ENCODE results near the gene SCGB1D2. TPM values are rescaled to one million over a fixed set of nuclear protein-coding genes. Genes with fewer than 3 reads are reported as not detected.
A peak's percentile ranks its signal among the peaks of the same experiment; 100 is the strongest.

The SCGB1D2 gene
- total RNA-seq, 1 experiment from 2014 or later: not detected

DNA sequence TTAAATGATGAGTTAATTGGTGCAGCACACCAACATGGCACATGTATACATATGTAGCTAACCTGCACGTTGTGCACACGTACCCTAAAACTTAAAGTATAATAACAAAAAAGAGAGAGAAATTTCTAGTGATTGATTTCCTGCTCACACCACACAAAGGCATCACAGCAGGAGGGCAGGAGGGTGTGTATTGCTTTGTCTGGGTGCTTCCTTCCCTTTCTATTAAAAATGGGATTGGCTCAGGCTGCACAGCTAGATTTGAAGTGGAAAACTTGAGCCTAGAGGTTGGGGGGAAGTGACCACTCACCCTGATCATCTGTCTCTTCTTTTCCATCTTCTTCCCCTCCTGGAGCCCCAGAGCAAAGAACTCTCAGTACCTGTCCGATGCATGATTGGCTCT lies 944 bp upstream of the SCGB1D2 start:
- no peaks in the 10 kb centered on the region for H3K36me3 Mint-ChIP-seq (ENCODE audit: insufficient read depth, unreplicated experiment)
- no peaks in the 10 kb centered on the region for H3K4me1 Mint-ChIP-seq (ENCODE audit: low read depth, unreplicated experiment)
- H3K27me3 Mint-ChIP-seq (ENCODE audit: unreplicated experiment): peaks cover 84% of the 10 kb centered on the region
- TF ChIP-seq, protein P1, sequence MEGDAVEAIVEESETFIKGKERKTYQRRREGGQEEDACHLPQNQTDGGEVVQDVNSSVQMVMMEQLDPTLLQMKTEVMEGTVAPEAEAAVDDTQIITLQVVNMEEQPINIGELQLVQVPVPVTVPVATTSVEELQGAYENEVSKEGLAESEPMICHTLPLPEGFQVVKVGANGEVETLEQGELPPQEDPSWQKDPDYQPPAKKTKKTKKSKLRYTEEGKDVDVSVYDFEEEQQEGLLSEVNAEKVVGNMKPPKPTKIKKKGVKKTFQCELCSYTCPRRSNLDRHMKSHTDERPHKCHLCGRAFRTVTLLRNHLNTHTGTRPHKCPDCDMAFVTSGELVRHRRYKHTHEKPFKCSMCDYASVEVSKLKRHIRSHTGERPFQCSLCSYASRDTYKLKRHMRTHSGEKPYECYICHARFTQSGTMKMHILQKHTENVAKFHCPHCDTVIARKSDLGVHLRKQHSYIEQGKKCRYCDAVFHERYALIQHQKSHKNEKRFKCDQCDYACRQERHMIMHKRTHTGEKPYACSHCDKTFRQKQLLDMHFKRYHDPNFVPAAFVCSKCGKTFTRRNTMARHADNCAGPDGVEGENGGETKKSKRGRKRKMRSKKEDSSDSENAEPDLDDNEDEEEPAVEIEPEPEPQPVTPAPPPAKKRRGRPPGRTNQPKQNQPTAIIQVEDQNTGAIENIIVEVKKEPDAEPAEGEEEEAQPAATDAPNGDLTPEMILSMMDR (IDR thresholded peaks at IDR 0.05; ENCODE audit: unreplicated experiment): no peak
- intact Hi-C loops (cut with micrococcal nuclease; ENCODE audit: unreplicated experiment): no loop called here
- no peaks in the 10 kb centered on the region for H3K9me3 Mint-ChIP-seq (ENCODE audit: low read depth, unreplicated experiment)
- no peak overlapping the region for H3K4me3 Mint-ChIP-seq (ENCODE audit: low read depth, unreplicated experiment)
- DNase-seq: no peak
- H3K27ac Mint-ChIP-seq (ENCODE audit: unreplicated experiment): no peak overlapping the region
- CTCF ChIA-PET: no interaction called here
- no TSS peak for BruUV-seq (replicated peaks)

DNA sequence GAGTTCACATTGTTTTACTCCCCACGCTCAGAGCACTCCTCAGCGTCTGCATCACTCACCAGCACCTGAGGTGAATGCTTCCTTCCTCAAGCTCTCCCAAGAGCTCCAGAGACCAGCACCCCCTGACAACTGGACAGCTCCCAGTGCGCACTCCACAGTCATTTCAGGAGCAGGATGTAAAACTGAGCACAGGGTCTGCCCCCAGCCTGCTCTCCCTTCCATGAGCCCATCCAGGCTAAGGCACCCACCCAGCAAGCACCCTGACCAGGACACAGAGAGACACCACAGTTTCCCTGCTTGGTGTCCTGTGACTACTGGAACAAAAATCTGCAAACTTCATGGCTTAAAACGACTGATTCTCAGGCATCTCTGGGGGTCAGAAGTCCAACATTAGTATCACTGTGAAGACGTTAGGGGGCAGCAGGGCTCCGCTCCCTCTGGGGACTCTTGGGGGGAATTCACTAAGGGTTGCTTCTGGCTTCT lies 3.3 kb downstream of the SCGB1D2 start:
- CTCF ChIA-PET: no interaction called here
- BruUV-seq (replicated peaks): no TSS peak

DNA sequence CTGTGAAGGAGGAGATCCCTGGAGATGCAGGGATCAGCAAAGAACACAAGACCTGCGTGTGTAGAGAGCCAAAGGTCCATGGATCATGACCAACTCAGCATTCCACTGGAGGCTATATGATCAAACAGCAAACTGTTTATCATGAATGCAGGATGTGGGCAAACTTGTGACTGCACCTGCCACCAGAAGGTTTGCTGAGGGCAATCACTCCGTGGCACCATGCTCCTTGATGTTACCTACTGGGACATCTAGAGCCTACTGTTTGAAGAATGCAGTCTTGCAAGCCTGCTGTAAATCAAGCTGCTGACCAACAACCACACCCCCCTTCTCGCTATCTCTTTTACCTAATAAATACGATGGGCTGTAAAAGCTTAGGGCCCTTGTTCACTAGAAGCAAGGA lies 9.7 kb downstream of the SCGB1D2 start:
- no peak overlapping the region for H3K4me3 Mint-ChIP-seq (ENCODE audit: low read depth, unreplicated experiment)
- H3K9me3 Mint-ChIP-seq (ENCODE audit: low read depth, unreplicated experiment): peaks cover 8% of the 10 kb centered on the region
- intact Hi-C loops (cut with micrococcal nuclease; ENCODE audit: unreplicated experiment): no loop called here
- TF ChIP-seq, protein P1 (IDR thresholded peaks at IDR 0.05; ENCODE audit: unreplicated experiment): no peak
- BruUV-seq (replicated peaks): no TSS peak
- no peaks in the 10 kb centered on the region for H3K4me1 Mint-ChIP-seq (ENCODE audit: low read depth, unreplicated experiment)
- DNase-seq: no peak
- peaks cover 58% of the 10 kb centered on the region for H3K27me3 Mint-ChIP-seq (ENCODE audit: unreplicated experiment)
- H3K36me3 Mint-ChIP-seq (ENCODE audit: insufficient read depth, unreplicated experiment): no peaks in the 10 kb centered on the region
- H3K27ac Mint-ChIP-seq (ENCODE audit: unreplicated experiment): no peak overlapping the region
- CTCF ChIA-PET: no interaction called here

More for the DNA sequence above, 3.3 kb downstream of the SCGB1D2 start:
- Mint-ChIP-seq H3K27ac (ENCODE audit: unreplicated experiment) (no peak overlapping the region), H3K27me3 (ENCODE audit: unreplicated experiment) (peaks cover 82% of the 10 kb centered on the region), H3K36me3 (ENCODE audit: insufficient read depth, unreplicated experiment) (no peaks in the 10 kb centered on the region), H3K9me3 (ENCODE audit: low read depth, unreplicated experiment) (peaks cover 6% of the 10 kb centered on the region), H3K4me3 (ENCODE audit: low read depth, unreplicated experiment) (no peak overlapping the region), H3K4me1 (ENCODE audit: low read depth, unreplicated experiment) (no peaks in the 10 kb centered on the region)
- intact Hi-C loops (cut with micrococcal nuclease; ENCODE audit: unreplicated experiment): no loop called here
- TF ChIP-seq, protein P1 (IDR thresholded peaks at IDR 0.05; ENCODE audit: unreplicated experiment): no peak
- peak; percentile 24 for DNase-seq

DNA sequence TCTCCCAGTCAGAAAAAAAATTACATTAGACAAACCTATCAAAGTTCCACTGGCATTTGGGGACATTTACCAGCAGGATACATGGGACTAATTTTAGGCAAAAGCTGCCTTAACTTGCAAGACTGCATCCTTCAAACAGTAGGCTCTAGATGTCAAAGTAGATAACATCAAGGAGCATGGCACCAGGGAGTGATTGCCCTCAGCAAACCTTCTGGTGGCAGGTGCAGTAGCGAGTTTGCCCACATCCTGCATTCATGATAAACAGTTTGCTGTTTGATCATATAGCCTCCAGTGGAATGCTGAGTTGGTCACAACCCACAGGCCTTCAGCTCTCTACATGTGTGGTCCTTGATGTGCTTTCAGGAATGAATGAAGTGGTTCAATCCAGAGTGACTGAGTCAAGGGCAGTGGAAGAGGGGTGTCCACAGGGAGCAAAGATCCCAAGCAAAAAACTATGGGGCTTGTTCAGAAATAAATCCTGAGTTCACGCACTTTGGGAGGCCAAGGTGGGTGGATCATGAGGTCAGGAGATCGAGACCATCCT lies 12.0 kb downstream of the SCGB1D2 start:
- Mint-ChIP-seq H3K4me3 (ENCODE audit: low read depth, unreplicated experiment) (no peak overlapping the region), H3K27me3 (ENCODE audit: unreplicated experiment) (peaks cover 63% of the 10 kb centered on the region), H3K4me1 (ENCODE audit: low read depth, unreplicated experiment) (no peaks in the 10 kb centered on the region), H3K9me3 (ENCODE audit: low read depth, unreplicated experiment) (peaks cover 8% of the 10 kb centered on the region), H3K27ac (ENCODE audit: unreplicated experiment) (no peak overlapping the region), H3K36me3 (ENCODE audit: insufficient read depth, unreplicated experiment) (no peaks in the 10 kb centered on the region)
- CTCF ChIA-PET: no interaction called here
- no TSS peak for BruUV-seq (replicated peaks)
- TF ChIP-seq, protein P1 (IDR thresholded peaks at IDR 0.05; ENCODE audit: unreplicated experiment): no peak
- intact Hi-C loops (cut with micrococcal nuclease; ENCODE audit: unreplicated experiment): no loop called here
- no peak for DNase-seq
